GM21447 (cell line): Measurements from ENCODE around the gene ZSCAN20.

Source experiments
- ATAC-seq: cut with Tn5 transposase; IDR thresholded peaks from one replicate; pipeline ENCODE4 v1.9.1; 2021; ENCODE audit not compliant: unreplicated experiment

The ZSCAN20 gene

GRCh38 chr1:33527934-33528333 is 55.5 kb downstream of the ZSCAN20 start:
- no peak for ATAC-seq

- ATAC-seq, result no peak
These were observed 57.5 kb downstream of the ZSCAN20 start for GRCh38 chr1:33529957-33530356.

- no peak for ATAC-seq
These were observed 59.8 kb downstream of the ZSCAN20 start for GRCh38 chr1:33532250-33532649.

- no peak for ATAC-seq
These were observed 60.5 kb downstream of the ZSCAN20 start for GRCh38 chr1:33532936-33533335.

GRCh38 chr1:33535334-33535733 is 62.9 kb downstream of the ZSCAN20 start:
- no peak for ATAC-seq

- no peak for ATAC-seq
These were observed 65.4 kb downstream of the ZSCAN20 start for GRCh38 chr1:33537885-33538284.

GRCh38 chr1:33541966-33542365 is 69.5 kb downstream of the ZSCAN20 start:
- ATAC-seq, result no peak
